Mucosa of rectum (tissue), 2 donors: Measurements from ENCODE around the gene TMEM121.

Experiments
- H3K27ac ChIP-seq, 2 donors: one replicate each; pipeline ENCODE4 v1.7.0; 2013; ENCODE audit warnings: inconsistent platforms in 2 of 2, low read depth in 2 of 2, low read length in 2 of 2
- H3K27me3 ChIP-seq, 2 donors: one replicate each; pipeline ENCODE4 v1.7.0; 2013; ENCODE audit warnings: low read length in 2 of 2; ENCODE audit not compliant: control insufficient read depth in 2 of 2, insufficient read depth in 2 of 2
- H3K36me3 ChIP-seq, 2 donors: one replicate each; pipeline ENCODE4 v1.7.0; 2013; ENCODE audit warnings: low read length in 2 of 2; ENCODE audit not compliant: control insufficient read depth in 2 of 2, insufficient read depth in 2 of 2
- H3K4me1 ChIP-seq, 2 donors: one replicate each; pipeline ENCODE4 v1.7.0; 2013; ENCODE audit warnings: low read length in 2 of 2, mild to moderate bottlenecking in 1 of 2; ENCODE audit not compliant: control insufficient read depth in 2 of 2, insufficient read depth in 2 of 2
- H3K4me3 ChIP-seq, 2 donors: one replicate each; pipeline ENCODE4 v1.7.0; 2013; ENCODE audit warnings: low read length in 2 of 2
- H3K9ac ChIP-seq, 2 donors: one replicate each; pipeline ENCODE4 v1.7.0; 2013; ENCODE audit warnings: low read length in 2 of 2, low read depth in 1 of 2, mild to moderate bottlenecking in 1 of 2
- H3K9me3 ChIP-seq, 2 donors: one replicate each; pipeline ENCODE4 v1.7.0; 2013; ENCODE audit warnings: low read length in 2 of 2; ENCODE audit not compliant: control insufficient read depth in 2 of 2
- donor health status: healthy.
- donor health status: Normal muscosa, but diverticular disease.

The TMEM121 gene

GRCh38 chr14:105487449-105487985 lies 38.9 kb upstream of the TMEM121 start:
- Histone ChIP-seq H3K27ac (peak overlapping the region; percentile 93 to 94), H3K27me3 (no peaks in the 10 kb centered on the region), H3K9me3 (no peaks in the 10 kb centered on the region), H3K4me1 (peaks cover 59 to 61% of the 10 kb centered on the region in 2 donors), H3K4me3 (peak overlapping the region; percentile 76), H3K36me3 (no peaks in the 10 kb centered on the region), H3K9ac (peak overlapping the region; percentile 79 to 91)

- no peaks in the 10 kb centered on the region for H3K27me3 ChIP-seq
- H3K27ac ChIP-seq, result peak overlapping the region; percentile 94 to 95
- H3K36me3 ChIP-seq, result no peaks in the 10 kb centered on the region
- H3K4me1 ChIP-seq, result peaks cover 53 to 55% of the 10 kb centered on the region in 2 donors
- H3K4me3 ChIP-seq, result peak overlapping the region; percentile 76 to 77
- no peaks in the 10 kb centered on the region for H3K9me3 ChIP-seq
- H3K9ac ChIP-seq, result peak overlapping the region; percentile 79 to 91
Measured at GRCh38 chr14:105487986-105488777, 38.2 kb upstream of the TMEM121 start.

GRCh38 chr14:105488781-105489541 lies 37.4 kb upstream of the TMEM121 start:
- Histone ChIP-seq H3K27ac (peak overlapping the region; percentile 94 to 95), H3K27me3 (no peaks in the 10 kb centered on the region), H3K36me3 (no peaks in the 10 kb centered on the region), H3K4me1 (peaks cover 45 to 47% of the 10 kb centered on the region in 2 donors), H3K9me3 (no peaks in the 10 kb centered on the region), H3K4me3 (peak overlapping the region; percentile 67 to 77), H3K9ac (peak overlapping the region in 1 of 2 donors; percentile 63)

GRCh38 chr14:105489542-105490266 lies 36.7 kb upstream of the TMEM121 start:
- peaks cover 37 to 42% of the 10 kb centered on the region in 2 donors for H3K4me1 ChIP-seq
- peak overlapping the region; percentile 94 to 95 for H3K27ac ChIP-seq
- H3K4me3 ChIP-seq, result peak overlapping the region; percentile 69 to 77
- peak overlapping the region; percentile 79 to 85 for H3K9ac ChIP-seq
- no peaks in the 10 kb centered on the region for H3K36me3 ChIP-seq
- H3K9me3 ChIP-seq, result no peaks in the 10 kb centered on the region
- no peaks in the 10 kb centered on the region for H3K27me3 ChIP-seq

- Histone ChIP-seq H3K36me3 (no peaks in the 10 kb centered on the region), H3K27me3 (no peaks in the 10 kb centered on the region), H3K4me3 (peak overlapping the region; percentile 69 to 77), H3K4me1 (peaks cover 35 to 39% of the 10 kb centered on the region in 2 donors), H3K9ac (peak overlapping the region; percentile 79 to 85), H3K27ac (peak overlapping the region; percentile 94 to 95), H3K9me3 (no peaks in the 10 kb centered on the region)
Measured at GRCh38 chr14:105490267-105490571, 36.2 kb upstream of the TMEM121 start.

- no peaks in the 10 kb centered on the region for H3K27me3 ChIP-seq
- H3K27ac ChIP-seq, result peak within 1 kb of the TSS; percentile 94 to 95
- no peaks in the 10 kb centered on the region for H3K9me3 ChIP-seq
- no peaks in the 10 kb centered on the region for H3K36me3 ChIP-seq
- H3K9ac ChIP-seq, result peak within 1 kb of the TSS; percentile 79 to 85
- H3K4me1 ChIP-seq, result peaks cover 32 to 36% of the 10 kb centered on the region in 2 donors
- H3K4me3 ChIP-seq, result peak within 1 kb of the TSS; percentile 69 to 85
Measured at GRCh38 chr14:105490572-105491365, 35.6 kb upstream of the TMEM121 start, which contains the start of gene TEDC1. Gene TEDC1, plus strand, starts transcription at chr14:105491246. Its CDS starts 130 bp downstream, at chr14:105491376.

GRCh38 chr14:105491366-105491973 lies 34.9 kb upstream of the TMEM121 start:
- H3K36me3 ChIP-seq, result no peaks in the 10 kb centered on the region
- peak overlapping the region; percentile 94 to 95 for H3K27ac ChIP-seq
- H3K27me3 ChIP-seq, result no peaks in the 10 kb centered on the region
- H3K4me3 ChIP-seq, result peak overlapping the region; percentile 67 to 85
- H3K9ac ChIP-seq, result peak overlapping the region; percentile 47 to 84
- peaks cover 25 to 29% of the 10 kb centered on the region in 2 donors for H3K4me1 ChIP-seq
- no peaks in the 10 kb centered on the region for H3K9me3 ChIP-seq

- H3K4me1 ChIP-seq, result peaks cover 21 to 24% of the 10 kb centered on the region in 2 donors
- H3K4me3 ChIP-seq, result peak overlapping the region in 1 of 2 donors; percentile 67
- peak overlapping the region in 1 of 2 donors; percentile 13 for H3K27ac ChIP-seq
- H3K9me3 ChIP-seq, result no peaks in the 10 kb centered on the region
- no peaks in the 10 kb centered on the region for H3K36me3 ChIP-seq
- H3K9ac ChIP-seq, result no peak overlapping the region
- H3K27me3 ChIP-seq, result no peaks in the 10 kb centered on the region
Measured at GRCh38 chr14:105492031-105492970, 34.1 kb upstream of the TMEM121 start.
